OCI-LY1 (cell line): ENCODE measurements around the gene LINGO3.

Experiments
- H2AFZ ChIP-seq: fragments of 200-600 bp; sonication (generic), shearing (Covaris generic); 2 replicates; pipeline ENCODE4 v1.6.0; 2014; ENCODE audit warnings: antibody characterized with exemption, mild to moderate bottlenecking, low read length
- H3F3A ChIP-seq: fragments of 200-600 bp; sonication (generic), shearing (Covaris generic); 2 replicates; pipeline ENCODE4 v1.6.0; 2014; ENCODE audit warnings: mild to moderate bottlenecking, antibody characterized with exemption, low read length, moderate library complexity; ENCODE audit not compliant: insufficient read depth
- H3K27ac ChIP-seq: fragments of 200-600 bp; sonication (generic); 2 replicates; pipeline ENCODE4 v1.5.1; 2014; ENCODE audit warnings: low read length, mixed run types, mild to moderate bottlenecking, low read depth; ENCODE audit not compliant: poor library complexity, severe bottlenecking
- H3K27me3 ChIP-seq: fragments of 200-600 bp; sonication (generic); 2 replicates; pipeline ENCODE4 v1.6.0; 2014; ENCODE audit warnings: antibody characterized with exemption, mild to moderate bottlenecking, low read length, moderate library complexity; ENCODE audit not compliant: insufficient read depth
- H3K36me3 ChIP-seq: fragments of 200-600 bp; sonication (generic); 2 replicates; pipeline ENCODE4 v1.6.1; 2014; ENCODE audit warnings: mild to moderate bottlenecking, antibody characterized with exemption, low read length, moderate library complexity, mixed read lengths; ENCODE audit not compliant: insufficient read depth
- H3K4me1 ChIP-seq: fragments of 200-600 bp; sonication (generic); 2 replicates; pipeline ENCODE4 v1.5.1; 2014; ENCODE audit warnings: mild to moderate bottlenecking, low read length, moderate library complexity; ENCODE audit not compliant: insufficient read depth, severe bottlenecking
- H3K4me2 ChIP-seq: fragments of 200-600 bp; sonication (generic), shearing (Covaris generic); 2 replicates; pipeline ENCODE4 v1.6.1; 2014; ENCODE audit warnings: low read length
- H3K4me3 ChIP-seq: fragments of 200-600 bp; sonication (generic); 2 replicates; pipeline ENCODE4 v1.5.1; 2014; ENCODE audit warnings: low read length, low read depth, mild to moderate bottlenecking, mixed read lengths; ENCODE audit not compliant: poor library complexity, severe bottlenecking
- H3K79me2 ChIP-seq: fragments of 200-600 bp; shearing (Covaris generic); 2 replicates; pipeline ENCODE4 v1.6.1; 2016; ENCODE audit warnings: mixed run types, low read length, mixed read lengths; ENCODE audit not compliant: insufficient read depth
- H3K9ac ChIP-seq: fragments of 200-600 bp; sonication (generic), shearing (Covaris generic); 2 replicates; pipeline ENCODE4 v1.6.1; 2014; ENCODE audit warnings: mild to moderate bottlenecking, low read length, mixed read lengths
- H3K9me2 ChIP-seq: fragments of 200-600 bp; sonication (generic), shearing (Covaris generic); 2 replicates; pipeline ENCODE4 v1.6.1; 2014; ENCODE audit warnings: low read depth, mild to moderate bottlenecking, low read length, mixed read lengths
- H3K9me3 ChIP-seq: fragments of 200-600 bp; shearing (Covaris generic); 2 replicates; pipeline ENCODE4 v1.6.1; 2014; ENCODE audit warnings: low read length, mixed read lengths
- H4K20me1 ChIP-seq: fragments of 200-600 bp; sonication (generic), shearing (Covaris generic); 2 replicates; pipeline ENCODE4 v1.6.0; 2016; ENCODE audit warnings: mild to moderate bottlenecking, low read length; ENCODE audit not compliant: insufficient read depth
- CTCF ChIP-seq: fragments of 200-600 bp; sonication (generic), shearing (Covaris generic); IDR thresholded peaks from 2 replicates; pipeline ENCODE4 v1.5.1; 2017; ENCODE audit warnings: mild to moderate bottlenecking, antibody characterized with exemption, low read length, moderate library complexity, mixed read lengths
- EZH2 ChIP-seq: fragments of 200-600 bp; sonication (generic), shearing (Covaris generic); IDR thresholded peaks from 2 replicates; pipeline ENCODE4 v1.8.0; 2017; ENCODE audit warnings: borderline replicate concordance, mixed run types, mild to moderate bottlenecking, antibody characterized with exemption, low read length, moderate library complexity, mixed read lengths

LINGO3 gene

GRCh38 chr19:2268480-2268830 lies 39.5 kb downstream of the LINGO3 start:
- Histone ChIP-seq H2AFZ (peak overlapping the region; percentile 1; the same call in 1 of the 2 replicates), H3K9me2 (no peaks in the 10 kb centered on the region), H3K4me1 (peaks cover 60% of the 10 kb centered on the region), H3K4me3 (peak overlapping the region; percentile 78), H3K4me2 (peak overlapping the region; percentile 84), H3K79me2 (peaks cover 25% of the 10 kb centered on the region), H3K27me3 (no peaks in the 10 kb centered on the region), H3K36me3 (peaks cover 33% of the 10 kb centered on the region), H4K20me1 (no peaks in the 10 kb centered on the region), H3K27ac (peak overlapping the region; percentile 79), H3F3A (peaks cover 7% of the 10 kb centered on the region; the same call in 1 of the 2 replicates), H3K9me3 (no peaks in the 10 kb centered on the region), H3K9ac (peak overlapping the region; percentile 77)
- no peak for TF ChIP-seq CTCF

- Histone ChIP-seq H3K4me3 (no peak overlapping the region), H3K36me3 (peaks cover 17% of the 10 kb centered on the region), H3K4me1 (peaks cover 39% of the 10 kb centered on the region), H3K27me3 (no peaks in the 10 kb centered on the region), H3F3A (peaks cover under 1% of the 10 kb centered on the region; the same call in 1 of the 2 replicates), H3K79me2 (peaks cover 19% of the 10 kb centered on the region), H2AFZ (no peak overlapping the region), H3K9me3 (no peaks in the 10 kb centered on the region), H4K20me1 (no peaks in the 10 kb centered on the region), H3K4me2 (peak overlapping the region; percentile 8; the same call in 1 of the 2 replicates), H3K9ac (peak overlapping the region; percentile 25; the same call in 1 of the 2 replicates), H3K9me2 (no peaks in the 10 kb centered on the region), H3K27ac (peak overlapping the region; percentile 79)
- TF ChIP-seq EZH2 (no peak), CTCF (no peak)
Observed at GRCh38 chr19:2266183-2266993, 41.6 kb downstream of the LINGO3 start.

DNA sequence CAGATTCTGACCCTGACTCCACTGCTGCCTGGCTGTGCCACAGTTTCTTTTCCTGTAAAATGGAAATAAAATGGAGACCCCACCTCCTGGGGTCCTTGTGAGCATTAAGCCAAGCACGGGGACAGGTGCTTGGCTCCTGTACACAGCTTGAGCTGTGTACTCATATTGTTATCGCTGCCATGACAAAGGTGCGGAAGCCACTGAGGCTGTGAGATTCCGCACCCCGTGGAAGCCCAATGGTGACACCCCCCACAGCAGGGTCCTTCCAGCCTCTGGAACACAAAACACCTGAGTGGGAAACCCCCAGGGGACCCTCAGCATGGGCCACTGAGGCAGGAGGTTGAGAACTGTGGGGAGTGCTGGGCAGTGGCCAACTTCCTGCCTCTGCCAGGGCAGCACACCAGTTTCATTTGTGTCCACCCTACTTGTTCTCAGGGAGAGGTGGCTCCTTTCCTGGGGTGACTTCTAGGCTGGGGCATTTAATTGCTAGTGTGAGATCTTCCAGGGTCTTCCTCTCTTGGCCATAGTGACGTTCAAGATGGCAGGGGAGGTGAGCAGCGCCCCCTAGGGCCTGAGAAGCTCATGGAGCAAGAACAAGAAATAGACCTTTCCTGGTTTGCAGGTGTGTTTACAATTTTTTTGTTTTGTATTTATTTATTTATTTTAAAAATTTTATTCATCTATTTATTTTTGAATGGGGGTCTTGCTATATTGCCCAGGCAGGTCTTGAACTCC lies 46.3 kb downstream of the LINGO3 start:
- peak; percentile 43; the same call in 1 of the 2 replicates for TF ChIP-seq CTCF
- no peak for TF ChIP-seq EZH2
- peaks cover 34% of the 10 kb centered on the region for H3K4me1 ChIP-seq

More for the DNA sequence above, 46.3 kb downstream of the LINGO3 start:
- Histone ChIP-seq H2AFZ (no peak overlapping the region), H3K9ac (no peak overlapping the region), H3K9me3 (no peaks in the 10 kb centered on the region), H4K20me1 (no peaks in the 10 kb centered on the region), H3K4me3 (no peak overlapping the region), H3K4me2 (no peak overlapping the region), H3K27me3 (no peaks in the 10 kb centered on the region), H3K27ac (peak overlapping the region; percentile 28), H3K9me2 (no peaks in the 10 kb centered on the region), H3F3A (no peaks in the 10 kb centered on the region), H3K36me3 (no peaks in the 10 kb centered on the region), H3K79me2 (no peaks in the 10 kb centered on the region)
